ENCODE measurements around the gene KLC3. TPM values are rescaled to one million over a fixed set of nuclear protein-coding genes. Genes with fewer than 3 reads are reported as not detected.

KLC3 gene
- total and polyA plus RNA-seq, 11 donors = 0.12 to 0.69 (median 0.32) TPM; not detected in 6

- H3K4me1 ChIP-seq = peaks cover 0 to 9% (median 0%) of the 10 kb centered on the region in 12 donors
- peaks cover 9 to 35% (median 19%) of the 10 kb centered on the region in 9 donors for H3K27me3 ChIP-seq
These were observed 4.3 kb downstream of the KLC3 start for GRCh38 chr19:45344621-45345505.

GRCh38 chr19:45345506-45345860 is 4.9 kb downstream of the KLC3 start:
- no peak overlapping the region for H3K4me3 ChIP-seq
- no peak for DNase-seq
- H3K9me3 ChIP-seq = no peaks in the 10 kb centered on the region
- intact Hi-C loops (cut with DNase I) = loop anchor here in 1 of 10 donors (10.0 kb wide), 2 partner anchors 151 to 441 kb away; partner anchors contain the start of gene APOE
- peaks cover 0 to 2% (median 0%) of the 10 kb centered on the region in 9 donors for H3K36me3 ChIP-seq
- H3K27me3 ChIP-seq = peaks cover 4 to 28% (median 13%) of the 10 kb centered on the region in 9 donors
- H3K4me1 ChIP-seq = peaks cover 0 to 5% (median 0%) of the 10 kb centered on the region in 12 donors
- WGBS, 4 donors = 84 to 90% (median 87%) methylated on average over 11 to 15 of the region's 15 CpGs
- no peak overlapping the region for H3K27ac ChIP-seq
- TF ChIP-seq, protein P1, sequence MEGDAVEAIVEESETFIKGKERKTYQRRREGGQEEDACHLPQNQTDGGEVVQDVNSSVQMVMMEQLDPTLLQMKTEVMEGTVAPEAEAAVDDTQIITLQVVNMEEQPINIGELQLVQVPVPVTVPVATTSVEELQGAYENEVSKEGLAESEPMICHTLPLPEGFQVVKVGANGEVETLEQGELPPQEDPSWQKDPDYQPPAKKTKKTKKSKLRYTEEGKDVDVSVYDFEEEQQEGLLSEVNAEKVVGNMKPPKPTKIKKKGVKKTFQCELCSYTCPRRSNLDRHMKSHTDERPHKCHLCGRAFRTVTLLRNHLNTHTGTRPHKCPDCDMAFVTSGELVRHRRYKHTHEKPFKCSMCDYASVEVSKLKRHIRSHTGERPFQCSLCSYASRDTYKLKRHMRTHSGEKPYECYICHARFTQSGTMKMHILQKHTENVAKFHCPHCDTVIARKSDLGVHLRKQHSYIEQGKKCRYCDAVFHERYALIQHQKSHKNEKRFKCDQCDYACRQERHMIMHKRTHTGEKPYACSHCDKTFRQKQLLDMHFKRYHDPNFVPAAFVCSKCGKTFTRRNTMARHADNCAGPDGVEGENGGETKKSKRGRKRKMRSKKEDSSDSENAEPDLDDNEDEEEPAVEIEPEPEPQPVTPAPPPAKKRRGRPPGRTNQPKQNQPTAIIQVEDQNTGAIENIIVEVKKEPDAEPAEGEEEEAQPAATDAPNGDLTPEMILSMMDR (IDR thresholded peaks at IDR 0.05) = no peak
- TF ChIP-seq POLR2A (IDR thresholded peaks at IDR 0.05) = no peak
- ATAC-seq = no peak

More at GRCh38 chr19:45344621-45345505, 4.3 kb downstream of the KLC3 start:
- Histone ChIP-seq H3K9me3 (no peaks in the 10 kb centered on the region), H3K27ac (no peak overlapping the region), H3K4me3 (no peak overlapping the region), H3K36me3 (no peaks in the 10 kb centered on the region)
- TF ChIP-seq, protein P1 (IDR thresholded peaks at IDR 0.05) = no peak
- TF ChIP-seq POLR2A (IDR thresholded peaks at IDR 0.05) = no peak
- no peak for DNase-seq
- 55 to 82% (median 64%) methylated on average over 8 to 15 of the region's 15 CpGs for WGBS, 4 donors
- intact Hi-C loops (cut with DNase I) = loop anchor here in 1 of 10 donors (10.0 kb wide), 2 partner anchors 150 to 440 kb away; partner anchors contain the start of gene APOE
- no peak for ATAC-seq

- H3K4me1 ChIP-seq = no peaks in the 10 kb centered on the region
- H3K9me3 ChIP-seq = no peaks in the 10 kb centered on the region
- H3K27me3 ChIP-seq = peaks cover 0 to 24% (median 7%) of the 10 kb centered on the region in 9 donors
- H3K36me3 ChIP-seq = peaks cover 0 to 8% (median 1%) of the 10 kb centered on the region in 9 donors
- intact Hi-C loops (cut with DNase I) = loop anchor here in 1 of 10 donors (10.0 kb wide), 2 partner anchors 152 to 442 kb away; partner anchors contain the start of gene APOE
- WGBS, 4 donors = 11 to 30% (median 25%) methylated on average over 8 to 27 of the region's 27 CpGs
- DNase-seq = no peak
- H3K27ac ChIP-seq = no peak overlapping the region
- TF ChIP-seq, protein P1 (IDR thresholded peaks at IDR 0.05) = no peak
- TF ChIP-seq POLR2A (IDR thresholded peaks at IDR 0.05) = no peak
- H3K4me3 ChIP-seq = no peak overlapping the region
- no peak for ATAC-seq
These were observed 5.9 kb downstream of the KLC3 start for GRCh38 chr19:45346449-45346848.
